GM18502 (cell line): ENCODE data around the gene MIPEP.
A peak's percentile ranks its signal among the peaks of the same experiment; 100 is the strongest.

Source experiments
- ATAC-seq: cut with Tn5 transposase; IDR thresholded peaks from one replicate; pipeline ENCODE4 v1.9.1; 2021; ENCODE audit warnings: mild to moderate bottlenecking; ENCODE audit not compliant: unreplicated experiment, poor library complexity

The MIPEP gene

DNA sequence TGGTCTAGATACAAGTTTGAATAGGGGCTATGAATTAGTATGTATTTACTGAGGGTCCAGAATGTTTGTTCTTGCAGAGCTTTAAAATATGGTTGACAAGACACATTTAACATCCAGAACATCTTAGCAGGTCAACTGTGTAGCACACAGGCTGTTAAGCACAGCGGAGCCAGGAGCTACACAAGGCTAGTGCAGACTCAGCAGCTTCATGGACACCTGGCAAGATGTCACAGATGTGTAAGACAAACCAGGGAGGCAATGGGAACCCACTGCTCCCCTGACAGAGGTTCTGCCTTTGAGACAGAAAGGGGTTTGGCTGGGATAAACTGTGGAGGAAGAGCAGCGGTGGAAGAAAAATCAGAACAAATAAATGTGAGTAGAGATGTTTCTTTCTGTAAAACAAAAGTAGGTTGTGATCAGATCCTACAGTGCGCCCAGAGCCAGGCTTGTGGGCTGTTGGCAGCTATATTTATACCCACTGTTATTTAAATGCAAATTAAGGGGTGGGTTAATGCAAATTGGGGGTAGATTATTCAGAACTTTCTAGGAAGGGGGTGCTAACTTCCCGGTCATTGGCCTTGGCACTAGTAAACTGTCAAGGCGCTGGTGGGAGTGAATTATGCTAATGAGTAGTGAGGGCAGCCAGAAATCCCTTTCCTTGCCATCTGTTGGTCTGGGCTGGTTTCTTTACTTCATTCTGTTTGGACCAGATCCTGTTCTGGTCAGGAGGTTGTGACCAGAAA is 33.0 kb downstream of the MIPEP start:
- ATAC-seq: no peak

DNA sequence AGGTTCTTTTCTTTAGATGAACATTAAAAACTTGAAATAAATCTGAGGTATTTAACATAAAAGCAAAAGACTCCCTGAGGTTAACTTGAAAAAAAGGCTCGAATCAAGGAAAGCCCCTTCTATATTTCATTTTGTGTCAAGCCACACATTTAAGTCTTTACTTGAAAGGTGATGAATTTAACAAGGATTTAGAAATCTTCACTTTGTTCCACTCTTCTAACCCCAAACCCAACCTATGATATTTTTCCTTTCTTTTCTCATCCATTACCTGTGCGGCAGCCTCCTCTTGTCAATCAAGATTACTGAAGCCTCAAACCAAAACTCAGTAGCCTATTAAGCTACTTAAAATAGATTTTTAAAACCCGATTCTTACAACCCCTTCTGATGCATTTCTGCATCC is 33.8 kb downstream of the MIPEP start:
- ATAC-seq: no peak

DNA sequence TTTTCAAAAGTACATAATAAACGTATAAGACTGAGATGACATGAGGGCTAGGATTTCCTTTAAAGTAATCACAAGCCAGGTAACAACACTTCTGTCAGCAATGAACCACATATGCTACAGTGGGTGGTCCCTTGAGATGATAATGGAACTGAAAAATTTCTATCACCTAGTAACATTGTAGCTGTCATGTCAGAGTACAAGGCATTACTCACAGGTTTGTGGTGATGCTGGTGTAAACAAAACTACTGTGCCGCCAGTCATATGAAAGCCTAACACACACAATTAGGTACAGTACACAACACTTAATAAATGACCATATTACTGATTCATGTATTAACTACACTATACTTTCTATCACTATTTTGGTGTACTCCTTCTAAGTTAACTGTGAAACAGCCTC is 36.8 kb downstream of the MIPEP start:
- ATAC-seq: no peak

DNA sequence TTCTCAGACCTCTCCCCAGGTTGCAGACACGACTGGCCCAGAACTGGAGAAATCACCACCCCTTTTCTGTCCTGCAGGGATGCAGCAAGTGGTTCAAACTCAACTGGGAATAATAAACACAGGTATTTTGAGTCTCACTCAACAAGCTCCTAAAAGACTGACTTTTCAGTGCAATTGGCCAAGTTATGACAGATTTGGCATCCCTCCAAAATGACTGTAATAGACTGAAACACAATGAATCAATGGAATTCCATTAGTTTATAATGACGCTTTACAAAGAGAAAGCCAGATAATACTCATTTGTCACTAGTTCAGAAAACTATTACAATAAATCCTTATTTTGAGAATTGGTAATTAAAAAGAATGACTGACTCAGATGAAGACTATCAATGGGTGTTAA is 38.1 kb downstream of the MIPEP start:
- ATAC-seq: no peak

DNA sequence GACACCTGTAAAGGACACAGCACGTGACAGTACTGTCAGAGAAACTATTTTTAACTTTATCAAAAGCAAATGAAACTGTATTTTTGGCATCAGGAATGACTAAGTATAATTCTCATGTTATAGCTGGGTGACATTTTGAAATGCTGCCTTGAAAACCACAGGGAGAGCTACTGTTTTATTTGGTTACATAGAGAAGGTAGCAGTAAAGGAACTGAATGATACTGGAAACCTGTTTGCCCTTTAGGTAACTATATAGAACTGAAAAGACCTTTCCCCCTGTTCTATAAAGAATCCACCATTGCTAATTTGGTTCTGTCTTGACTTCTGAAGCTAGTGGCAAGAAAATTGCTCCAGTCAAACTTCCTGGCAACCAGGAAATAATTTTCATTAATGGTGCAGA is 39.1 kb downstream of the MIPEP start:
- no peak for ATAC-seq

DNA sequence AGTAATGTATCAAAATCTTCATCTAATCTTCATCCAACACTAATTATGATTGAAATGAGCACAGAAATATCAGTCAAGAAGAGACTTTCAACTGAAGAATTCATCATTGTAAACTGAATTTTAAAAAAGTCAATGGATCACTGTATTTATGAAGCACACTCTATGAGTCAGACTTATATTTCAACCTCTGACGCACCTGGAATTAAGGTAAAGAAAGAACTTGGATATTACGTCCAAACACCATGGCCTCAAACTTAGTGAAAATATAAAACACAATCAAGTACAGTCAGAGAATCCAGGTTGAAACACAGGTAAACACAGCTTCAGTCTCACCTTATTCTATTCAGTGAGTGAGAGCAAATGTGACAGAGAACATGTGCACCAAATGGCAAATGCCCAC is 39.5 kb downstream of the MIPEP start:
- no peak for ATAC-seq

DNA sequence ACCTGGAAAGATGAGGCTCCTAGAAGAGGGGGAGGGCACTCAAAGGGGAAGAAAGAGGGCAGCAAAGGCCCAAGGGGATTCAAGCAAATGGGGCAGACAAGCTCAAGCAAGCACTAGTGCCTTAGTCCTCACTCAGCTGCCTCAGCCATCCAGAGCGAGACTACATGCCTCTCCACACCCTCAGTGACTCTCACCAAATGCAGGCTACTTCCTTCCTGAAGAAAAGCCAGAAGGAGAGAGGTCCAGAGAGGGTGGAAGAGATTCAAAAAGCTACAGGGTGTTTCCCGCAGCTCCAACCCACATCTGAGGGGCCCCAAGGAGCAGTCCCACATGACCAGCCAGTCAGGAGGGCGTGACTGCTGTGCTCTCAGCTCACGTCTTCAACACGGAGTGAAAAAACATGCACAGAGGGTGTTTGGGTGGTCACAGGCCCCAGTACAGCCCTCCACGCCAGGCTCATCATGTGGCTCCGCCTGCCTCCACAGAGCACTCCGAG is 40.5 kb downstream of the MIPEP start:
- ATAC-seq: peak; percentile 37

DNA sequence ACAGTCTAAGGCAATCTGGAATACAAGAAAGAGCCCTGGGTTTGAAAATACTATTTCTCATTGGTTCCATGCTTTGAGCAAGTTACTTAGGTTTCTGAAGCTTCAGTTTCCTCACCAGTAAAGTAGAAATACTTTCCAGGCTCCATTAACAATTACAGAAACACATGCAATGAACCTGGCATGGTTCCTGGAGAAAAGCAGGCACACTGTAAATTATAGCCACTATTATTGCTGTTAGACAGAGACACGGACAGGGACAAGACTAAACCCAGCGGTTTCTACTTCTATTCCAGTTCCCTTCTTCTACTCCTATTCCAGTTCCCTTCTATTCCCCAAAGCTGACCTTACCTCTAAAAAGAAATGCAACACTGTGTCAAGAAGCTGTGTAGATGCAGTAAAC is 41.2 kb downstream of the MIPEP start:
- no peak for ATAC-seq

DNA sequence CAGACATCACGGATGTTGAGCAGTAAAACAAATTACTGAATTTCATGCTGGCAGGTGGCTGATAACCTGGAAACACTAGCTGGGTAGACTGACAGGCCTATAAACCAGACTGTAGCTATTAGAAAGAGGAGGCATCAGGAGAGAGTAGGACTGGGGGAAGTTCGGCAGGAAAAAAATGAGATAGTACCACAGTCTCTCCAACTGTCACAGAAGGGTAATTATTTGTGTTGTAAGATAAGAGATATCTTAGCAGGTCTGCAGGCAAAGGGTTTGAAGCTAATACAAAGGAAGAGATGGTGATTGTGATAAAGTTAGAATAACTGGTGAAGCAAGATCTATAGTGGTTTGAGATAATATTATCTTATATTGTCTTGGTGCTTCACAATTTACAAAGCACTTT is 41.7 kb downstream of the MIPEP start:
- no peak for ATAC-seq

DNA sequence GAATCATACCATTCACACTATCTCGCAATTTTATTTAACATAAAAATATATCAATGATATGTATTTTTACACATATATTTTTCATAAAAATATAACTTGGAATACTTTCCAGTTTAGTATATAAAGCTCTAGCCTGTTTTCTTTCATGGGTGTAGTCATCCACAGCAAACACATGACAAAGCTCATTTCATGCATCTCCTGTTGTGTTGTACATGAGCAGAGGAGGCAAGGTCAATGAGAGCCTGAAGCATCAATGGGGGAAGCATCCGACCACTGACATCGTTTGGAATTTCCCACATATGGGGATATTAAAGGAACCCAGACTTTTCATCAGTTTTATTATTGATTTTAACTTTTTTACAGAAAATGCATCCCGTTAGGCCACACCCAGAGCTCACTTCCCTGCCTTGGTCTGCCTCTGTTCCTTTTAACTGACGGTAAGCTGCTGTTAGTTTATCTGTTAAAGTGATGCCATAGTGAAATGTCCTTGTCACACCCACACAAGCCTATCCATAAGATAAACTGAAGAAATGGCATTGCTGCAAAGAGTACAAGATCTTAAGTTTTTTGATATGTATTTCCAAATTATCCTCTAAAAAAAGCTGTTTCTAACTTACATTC is 44.0 kb downstream of the MIPEP start:
- peak; percentile 29 for ATAC-seq

DNA sequence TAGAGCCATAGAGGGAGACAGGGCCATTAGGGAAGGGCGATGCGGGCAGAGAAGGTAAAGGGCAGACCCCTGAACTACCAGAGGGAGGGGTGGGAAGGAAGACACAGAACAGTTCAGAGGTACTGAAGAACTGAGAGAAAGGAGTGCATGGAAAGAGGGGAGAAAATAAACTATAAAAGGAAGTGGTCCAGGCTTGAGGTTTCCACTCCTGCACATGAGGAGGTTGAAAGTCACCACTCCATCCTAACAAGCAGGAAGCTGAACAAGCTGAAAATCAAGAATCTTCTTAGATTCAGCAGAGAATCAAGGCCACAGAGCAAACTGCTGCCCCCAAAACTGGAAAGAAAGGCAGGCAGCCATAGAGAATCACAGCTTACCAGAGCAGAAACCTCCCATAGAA is 45.1 kb downstream of the MIPEP start:
- ATAC-seq: no peak

DNA sequence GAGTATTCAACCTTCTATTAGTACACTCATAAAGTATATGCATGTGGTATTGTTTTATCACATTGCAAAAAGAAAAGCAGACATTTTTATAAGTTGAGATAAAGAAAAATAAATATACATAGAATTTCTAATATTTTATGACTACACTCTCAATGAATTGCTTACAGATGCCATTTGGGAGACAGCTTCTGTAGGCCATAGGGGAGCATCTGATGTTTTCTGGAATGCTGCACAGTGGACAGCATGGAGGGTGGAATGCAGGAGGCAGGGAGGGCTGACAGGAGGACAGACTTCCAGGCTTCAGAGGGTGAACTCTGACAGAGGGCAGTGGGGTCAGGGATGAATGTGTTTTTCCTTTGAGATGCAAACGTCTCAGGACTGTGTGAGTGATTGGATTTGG is 45.8 kb downstream of the MIPEP start:
- no peak for ATAC-seq

DNA sequence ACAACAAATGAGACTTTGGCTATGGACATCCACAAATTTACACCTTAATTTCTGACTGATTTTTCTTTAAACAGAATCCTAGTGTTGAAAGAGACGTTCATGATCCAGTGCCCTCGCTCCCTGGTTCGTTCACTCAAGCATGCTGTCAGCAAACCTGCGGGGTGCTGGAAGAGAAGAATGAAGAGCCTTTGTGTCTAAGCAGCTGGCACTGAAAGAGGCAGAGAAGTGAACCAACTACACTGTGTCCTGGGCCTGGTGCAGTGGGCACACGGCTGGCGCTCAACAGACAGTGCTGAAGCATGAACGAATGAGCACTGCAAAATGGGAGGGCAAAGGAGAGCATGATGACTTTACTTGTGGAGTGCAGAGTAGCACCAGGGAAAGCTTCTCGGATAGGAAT is 46.8 kb downstream of the MIPEP start:
- ATAC-seq: no peak

DNA sequence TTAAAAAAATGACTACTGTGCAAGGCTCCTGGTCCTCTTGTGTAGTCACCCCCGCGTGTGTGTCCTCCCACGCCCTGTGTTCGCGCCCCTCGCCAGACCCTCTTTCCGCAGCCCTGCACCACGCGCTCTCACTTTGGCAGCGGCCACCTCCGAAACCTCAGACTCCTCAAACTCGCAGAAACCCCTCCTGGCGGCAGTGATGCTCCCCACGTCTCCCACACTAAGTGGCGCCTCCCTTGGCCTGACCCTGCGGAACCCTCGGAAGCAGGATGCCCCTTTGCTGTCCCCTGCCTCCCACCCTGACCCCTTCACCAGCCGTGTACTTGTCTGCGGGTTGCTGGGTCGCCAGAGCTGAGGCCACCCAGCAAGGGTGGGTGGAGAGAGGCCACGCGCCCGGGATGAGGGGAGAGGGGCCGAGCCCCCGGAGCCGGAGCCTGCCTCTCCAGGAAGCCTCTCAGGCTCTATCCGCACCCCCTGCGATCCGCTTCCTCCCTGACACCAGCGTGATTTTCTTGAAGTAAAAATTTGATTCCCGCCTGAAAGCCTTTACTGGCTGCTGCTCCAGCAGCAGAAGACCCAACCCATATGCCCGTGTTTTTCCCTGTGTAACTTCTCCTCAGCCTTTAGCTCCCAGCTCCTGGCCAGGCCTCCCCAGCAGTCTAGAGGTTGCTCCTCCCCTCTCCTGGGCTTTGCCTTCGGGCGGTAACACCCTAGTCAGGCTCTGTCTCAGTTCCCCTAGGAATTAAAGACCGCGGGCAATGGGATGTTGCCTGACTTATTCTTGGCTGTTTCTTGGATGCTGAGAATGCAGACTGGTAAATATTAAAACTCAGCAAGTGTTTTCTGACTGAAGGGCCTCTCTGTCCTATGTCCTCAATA is 55.2 kb downstream of the MIPEP start:
- no peak for ATAC-seq

DNA sequence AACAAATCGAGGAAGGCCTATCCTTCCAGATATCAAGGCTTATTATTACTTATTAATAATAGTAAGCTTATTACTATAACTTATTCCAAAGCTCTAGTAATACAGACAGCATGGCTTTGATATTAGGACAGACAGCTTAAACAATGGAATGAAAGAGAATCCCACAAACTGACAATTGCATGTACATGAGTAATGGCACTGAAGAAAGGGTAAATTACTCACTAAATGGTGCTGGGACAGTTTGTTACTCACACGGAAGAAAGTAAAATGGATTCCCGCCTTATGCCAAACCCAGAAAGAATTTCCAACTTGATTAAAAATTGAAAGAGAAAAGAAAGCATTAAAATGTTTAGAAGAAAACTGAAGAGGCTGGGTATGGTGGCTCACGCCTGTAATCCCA is 60.3 kb downstream of the MIPEP start:
- no peak for ATAC-seq

DNA sequence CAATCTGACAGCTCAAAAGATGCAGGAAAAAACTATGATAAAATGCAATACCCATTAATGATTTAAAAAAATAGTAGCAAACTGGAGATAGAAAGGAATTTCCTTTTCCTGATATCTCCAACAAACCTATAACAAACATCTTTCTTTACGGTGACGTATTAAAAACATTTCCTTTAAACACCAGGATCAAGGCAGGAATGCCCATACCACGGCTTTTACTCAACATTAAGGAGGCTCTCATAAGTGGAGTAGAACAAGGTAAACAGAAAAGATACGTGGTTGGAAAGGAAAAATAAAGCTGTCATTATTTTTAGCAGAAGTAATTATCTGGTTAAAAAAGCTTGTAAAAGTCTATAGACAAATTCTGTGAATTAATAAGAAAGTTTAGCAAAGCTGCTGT is 61.1 kb downstream of the MIPEP start:
- ATAC-seq: no peak

DNA sequence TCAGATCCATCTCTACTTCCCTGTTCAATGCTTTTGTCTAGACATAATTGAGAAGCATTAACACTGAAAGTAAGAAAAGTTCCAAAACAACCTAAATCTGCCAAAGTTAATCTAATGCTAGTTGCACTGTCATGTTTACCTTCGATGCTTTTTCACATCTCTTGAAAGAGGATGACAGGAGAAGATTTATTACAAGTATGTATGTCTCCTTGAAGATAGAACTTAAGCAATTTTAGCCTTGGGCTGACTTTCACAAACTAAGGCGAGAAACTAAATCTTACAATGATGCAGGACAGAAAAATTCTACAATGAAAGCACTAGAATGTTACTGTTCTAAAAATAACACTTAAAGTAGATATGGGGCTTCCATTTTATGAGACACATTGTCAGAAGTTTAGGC is 64.0 kb downstream of the MIPEP start:
- no peak for ATAC-seq

DNA sequence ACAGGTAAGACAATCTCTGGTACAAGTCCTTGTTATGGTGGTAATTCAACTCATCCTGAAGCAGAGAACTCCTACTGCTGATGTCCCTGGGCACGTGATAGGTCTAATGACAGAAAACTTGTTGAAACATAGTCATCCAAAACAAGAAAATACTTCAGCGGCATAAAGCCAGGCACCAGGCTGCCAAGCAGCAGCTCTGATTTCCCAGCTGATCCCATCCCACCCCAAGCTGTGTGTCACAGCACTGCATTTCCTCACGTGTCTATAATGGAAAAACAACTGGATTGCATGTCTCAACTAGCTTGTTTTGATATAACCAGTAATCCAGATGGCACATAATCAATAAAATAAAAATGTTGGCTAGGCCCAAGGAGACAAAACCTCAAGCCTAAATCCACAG is 64.8 kb downstream of the MIPEP start:
- no peak for ATAC-seq

DNA sequence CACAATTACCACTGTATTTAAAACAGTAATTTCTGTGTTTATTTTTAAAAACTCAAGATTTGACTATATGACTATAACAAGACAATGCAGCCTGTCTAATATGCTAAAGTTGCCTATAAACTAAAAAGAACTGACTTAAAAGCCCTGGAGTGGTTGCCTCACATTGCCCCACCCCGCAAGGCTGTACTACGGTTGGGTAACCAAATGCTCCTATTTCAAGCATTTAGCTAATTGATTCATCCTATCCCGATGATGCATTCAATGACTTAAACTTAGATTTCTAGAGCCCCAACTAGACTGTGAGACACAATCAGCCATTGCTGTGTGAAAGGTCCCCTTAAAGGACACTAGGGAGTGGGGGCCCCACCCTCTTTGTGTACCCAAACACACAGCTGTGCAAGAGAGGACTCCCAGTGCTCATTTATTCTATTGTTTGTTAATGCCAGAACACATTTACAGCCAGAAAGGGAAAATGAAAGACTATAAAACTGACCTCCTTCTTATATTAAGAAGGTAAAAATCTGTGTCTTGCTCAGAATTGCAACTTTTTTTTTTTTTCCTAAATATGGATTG is 66.9 kb downstream of the MIPEP start:
- no peak for ATAC-seq

DNA sequence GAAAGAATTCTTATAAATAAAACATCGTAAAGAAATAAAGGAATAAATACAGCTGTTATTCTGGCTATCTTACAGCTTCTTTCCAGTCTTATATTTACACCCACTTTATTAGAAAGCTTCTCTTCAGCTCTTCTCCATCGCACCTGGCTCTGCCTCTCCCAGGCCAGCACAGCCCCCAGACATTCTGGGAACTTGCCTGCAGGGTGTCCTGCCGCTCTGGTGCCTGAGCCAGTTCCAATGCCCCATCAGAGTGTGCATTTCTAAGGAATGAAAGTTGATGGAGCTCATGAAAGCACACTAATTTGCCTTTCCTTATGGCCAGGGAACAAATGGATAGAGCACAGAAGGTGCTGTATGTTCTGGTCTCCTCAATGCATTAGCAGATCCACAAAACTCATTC is 68.7 kb downstream of the MIPEP start:
- no peak for ATAC-seq

DNA sequence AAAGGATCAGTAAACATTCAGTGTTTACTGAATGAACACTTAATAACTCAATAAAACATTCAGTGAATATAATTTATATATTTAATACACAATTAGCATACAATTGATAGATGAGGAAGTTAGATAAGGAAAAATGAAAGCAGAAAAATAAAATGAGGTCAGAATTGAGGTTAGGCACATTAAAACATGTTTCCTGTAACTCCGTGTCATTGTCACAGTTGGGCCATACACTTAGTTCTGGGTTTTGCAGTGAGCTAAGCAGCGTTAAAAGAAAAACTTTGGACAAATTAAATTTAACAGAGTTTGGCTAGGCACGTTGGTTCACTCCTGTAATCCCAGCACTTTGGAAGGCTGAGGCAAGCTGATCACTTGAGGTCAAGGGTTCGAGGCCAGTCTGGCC is 71.4 kb downstream of the MIPEP start:
- no peak for ATAC-seq
